ENCODE data around the gene SLCO1B3.
"Not testable (repeated sequence)": the region's sequence is repeated elsewhere in the genome, so short reads cannot be mapped to it uniquely, and the experiment has no call there.

The SLCO1B3 gene, protein sequence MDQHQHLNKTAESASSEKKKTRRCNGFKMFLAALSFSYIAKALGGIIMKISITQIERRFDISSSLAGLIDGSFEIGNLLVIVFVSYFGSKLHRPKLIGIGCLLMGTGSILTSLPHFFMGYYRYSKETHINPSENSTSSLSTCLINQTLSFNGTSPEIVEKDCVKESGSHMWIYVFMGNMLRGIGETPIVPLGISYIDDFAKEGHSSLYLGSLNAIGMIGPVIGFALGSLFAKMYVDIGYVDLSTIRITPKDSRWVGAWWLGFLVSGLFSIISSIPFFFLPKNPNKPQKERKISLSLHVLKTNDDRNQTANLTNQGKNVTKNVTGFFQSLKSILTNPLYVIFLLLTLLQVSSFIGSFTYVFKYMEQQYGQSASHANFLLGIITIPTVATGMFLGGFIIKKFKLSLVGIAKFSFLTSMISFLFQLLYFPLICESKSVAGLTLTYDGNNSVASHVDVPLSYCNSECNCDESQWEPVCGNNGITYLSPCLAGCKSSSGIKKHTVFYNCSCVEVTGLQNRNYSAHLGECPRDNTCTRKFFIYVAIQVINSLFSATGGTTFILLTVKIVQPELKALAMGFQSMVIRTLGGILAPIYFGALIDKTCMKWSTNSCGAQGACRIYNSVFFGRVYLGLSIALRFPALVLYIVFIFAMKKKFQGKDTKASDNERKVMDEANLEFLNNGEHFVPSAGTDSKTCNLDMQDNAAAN

DNA sequence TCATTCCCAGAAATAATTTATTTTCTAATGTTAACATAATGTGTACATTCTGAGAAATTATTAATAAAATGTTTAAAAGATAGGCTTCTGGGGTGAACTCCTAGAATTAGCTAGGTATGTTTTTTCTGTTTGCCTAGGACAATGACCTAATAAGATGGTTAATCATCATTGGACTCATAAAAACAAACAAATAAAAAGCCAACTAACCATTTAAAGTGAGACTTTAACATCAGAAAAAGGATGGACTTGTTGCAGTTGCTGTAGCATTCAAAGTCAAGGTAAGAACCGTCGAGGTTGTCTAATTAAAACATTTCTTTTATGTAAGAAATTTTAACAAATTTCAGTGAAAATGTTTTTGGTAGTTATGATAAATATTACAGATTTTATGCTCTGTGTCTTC lies at the start of gene SLCO1B3:
Gene SLCO1B3 (plus strand): TSS at position 219 of the 400 bp plus-strand sequence. CDS start 5,034 bp downstream, outside the sequence.
- no peaks in the 10 kb centered on the region for H3K4me1 ChIP-seq (ENCODE audit: control insufficient read depth, low read length)
- H3F3A ChIP-seq (ENCODE audit: control insufficient read depth, insufficient read depth) = no peaks in the 10 kb centered on the region
- TF ChIP-seq EZH2phosphoT487 (IDR thresholded peaks at IDR 0.05; ENCODE audit: borderline replicate concordance, low read length) (no peak), CTCF (IDR thresholded peaks at IDR 0.05; ENCODE audit: low read depth, low read length, poor library complexity, severe bottlenecking) (no peak)
- no peaks in the 10 kb centered on the region; the same call in 1 of the 2 replicates for H3K9me3 ChIP-seq (ENCODE audit: control insufficient read depth, insufficient read depth, low read length)
- no peak within 1 kb of the TSS for H3K4me2 ChIP-seq (ENCODE audit: low read length)
- H3K9me2 ChIP-seq (replicated peaks; ENCODE audit: control insufficient read depth, low read length) = no peaks in the 10 kb centered on the region
- no peaks in the 10 kb centered on the region for H3K36me3 ChIP-seq (ENCODE audit: control insufficient read depth, low read length)
- H3K4me3 ChIP-seq (ENCODE audit: low read length) = no peak within 1 kb of the TSS
- H3K27ac ChIP-seq (ENCODE audit: low read depth, low read length) = no peak within 1 kb of the TSS
- H3K27me3 ChIP-seq (ENCODE audit: control insufficient read depth, low read length) = no peaks in the 10 kb centered on the region
- H4K20me1 ChIP-seq (ENCODE audit: control insufficient read depth, insufficient read depth, low read depth, low read length) = no peaks in the 10 kb centered on the region
- H3K79me2 ChIP-seq (ENCODE audit: control insufficient read depth, low read length) = no peaks in the 10 kb centered on the region

GRCh38 chr12:20777420-20777819 lies 33.1 kb upstream of the SLCO1B3 start:
- Histone ChIP-seq H3K27me3 (ENCODE audit: control insufficient read depth, low read length) (no peaks in the 10 kb centered on the region), H3K4me1 (ENCODE audit: control insufficient read depth, low read length) (no peaks in the 10 kb centered on the region)
- TF ChIP-seq CTCF (IDR thresholded peaks at IDR 0.05; ENCODE audit: low read depth, low read length, poor library complexity, severe bottlenecking) (no peak), EZH2phosphoT487 (IDR thresholded peaks at IDR 0.05; ENCODE audit: borderline replicate concordance, low read length) (no peak)

DNA sequence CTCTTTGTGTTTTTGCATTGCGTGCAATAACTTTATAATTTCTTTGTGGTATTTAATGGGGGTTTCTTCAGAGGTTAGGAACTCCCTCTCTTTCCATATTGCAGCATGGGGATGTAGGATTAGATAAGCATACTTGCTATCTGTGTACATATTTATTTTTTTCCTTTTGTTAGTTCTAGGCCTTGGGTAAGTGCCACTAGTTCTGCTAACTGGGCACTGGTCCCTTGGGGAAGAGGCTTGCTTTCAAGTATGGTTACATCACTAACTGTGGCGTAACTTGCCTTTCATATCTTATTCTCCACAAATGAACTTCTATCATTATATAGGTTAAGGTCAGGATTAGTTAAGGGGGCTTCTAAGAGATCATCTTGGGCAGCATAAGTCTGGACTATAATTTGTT lies 31.5 kb upstream of the SLCO1B3 start:
- no peaks in the 10 kb centered on the region for H4K20me1 ChIP-seq (ENCODE audit: control insufficient read depth, insufficient read depth, low read depth, low read length)

More at GRCh38 chr12:20777420-20777819, 33.1 kb upstream of the SLCO1B3 start:
- H3F3A ChIP-seq (ENCODE audit: control insufficient read depth, insufficient read depth) = no peaks in the 10 kb centered on the region
- no peaks in the 10 kb centered on the region for H4K20me1 ChIP-seq (ENCODE audit: control insufficient read depth, insufficient read depth, low read depth, low read length)
- no peaks in the 10 kb centered on the region for H3K9me2 ChIP-seq (replicated peaks; ENCODE audit: control insufficient read depth, low read length)
- H3K27ac ChIP-seq (ENCODE audit: low read depth, low read length) = no peak overlapping the region
- no peaks in the 10 kb centered on the region for H3K9me3 ChIP-seq (ENCODE audit: control insufficient read depth, insufficient read depth, low read length)
- no peaks in the 10 kb centered on the region for H3K36me3 ChIP-seq (ENCODE audit: control insufficient read depth, low read length)
- H3K4me3 ChIP-seq (ENCODE audit: low read length) = no peak overlapping the region
- H3K4me2 ChIP-seq (ENCODE audit: low read length) = no peak overlapping the region
- H3K79me2 ChIP-seq (ENCODE audit: control insufficient read depth, low read length) = no peaks in the 10 kb centered on the region

DNA sequence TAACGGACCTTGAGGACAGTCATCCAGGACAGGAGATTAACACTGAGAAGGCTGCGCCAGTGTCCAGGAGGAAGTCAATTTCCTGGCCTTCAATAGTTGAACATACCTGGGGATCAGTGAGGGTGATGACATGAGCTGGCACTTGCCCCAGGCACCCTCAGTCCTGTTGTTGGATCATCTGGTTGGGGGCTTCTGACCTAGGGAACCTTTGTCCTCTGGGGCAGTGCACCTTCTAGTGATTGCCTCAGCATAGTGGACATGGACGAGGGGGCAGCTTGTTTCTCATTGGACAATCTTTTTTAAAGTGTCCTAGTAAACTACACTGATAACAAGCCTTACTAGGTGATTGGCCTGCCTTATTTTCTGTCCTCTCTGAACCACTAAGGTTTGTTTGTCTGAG lies 30.5 kb upstream of the SLCO1B3 start:
- H3F3A ChIP-seq (ENCODE audit: control insufficient read depth, insufficient read depth); H3K9me2 ChIP-seq (replicated peaks; ENCODE audit: control insufficient read depth, low read length); H3K4me1 ChIP-seq (ENCODE audit: control insufficient read depth, low read length); H3K27me3 ChIP-seq (ENCODE audit: control insufficient read depth, low read length); H3K4me2 ChIP-seq (ENCODE audit: low read length); H3K4me3 ChIP-seq (ENCODE audit: low read length); H4K20me1 ChIP-seq (ENCODE audit: control insufficient read depth, insufficient read depth, low read depth, low read length); H3K36me3 ChIP-seq (ENCODE audit: control insufficient read depth, low read length); H3K79me2 ChIP-seq (ENCODE audit: control insufficient read depth, low read length); H3K27ac ChIP-seq (ENCODE audit: low read depth, low read length); H3K9me3 ChIP-seq (ENCODE audit: control insufficient read depth, insufficient read depth, low read length): not testable (repeated sequence)

More for the DNA sequence above, 31.5 kb upstream of the SLCO1B3 start:
- no peaks in the 10 kb centered on the region for H3K27me3 ChIP-seq (ENCODE audit: control insufficient read depth, low read length)
- no peak overlapping the region for H3K27ac ChIP-seq (ENCODE audit: low read depth, low read length)
- H3F3A ChIP-seq (ENCODE audit: control insufficient read depth, insufficient read depth) = no peaks in the 10 kb centered on the region
- TF ChIP-seq CTCF (IDR thresholded peaks at IDR 0.05; ENCODE audit: low read depth, low read length, poor library complexity, severe bottlenecking) = no peak
- TF ChIP-seq EZH2phosphoT487 (IDR thresholded peaks at IDR 0.05; ENCODE audit: borderline replicate concordance, low read length) = no peak
- no peaks in the 10 kb centered on the region for H3K4me1 ChIP-seq (ENCODE audit: control insufficient read depth, low read length)
- H3K4me2 ChIP-seq (ENCODE audit: low read length) = no peak overlapping the region
- H3K9me2 ChIP-seq (replicated peaks; ENCODE audit: control insufficient read depth, low read length) = no peaks in the 10 kb centered on the region
- H3K4me3 ChIP-seq (ENCODE audit: low read length) = no peak overlapping the region
- H3K79me2 ChIP-seq (ENCODE audit: control insufficient read depth, low read length) = no peaks in the 10 kb centered on the region
- no peaks in the 10 kb centered on the region for H3K9me3 ChIP-seq (ENCODE audit: control insufficient read depth, insufficient read depth, low read length)
- H3K36me3 ChIP-seq (ENCODE audit: control insufficient read depth, low read length) = no peaks in the 10 kb centered on the region

DNA sequence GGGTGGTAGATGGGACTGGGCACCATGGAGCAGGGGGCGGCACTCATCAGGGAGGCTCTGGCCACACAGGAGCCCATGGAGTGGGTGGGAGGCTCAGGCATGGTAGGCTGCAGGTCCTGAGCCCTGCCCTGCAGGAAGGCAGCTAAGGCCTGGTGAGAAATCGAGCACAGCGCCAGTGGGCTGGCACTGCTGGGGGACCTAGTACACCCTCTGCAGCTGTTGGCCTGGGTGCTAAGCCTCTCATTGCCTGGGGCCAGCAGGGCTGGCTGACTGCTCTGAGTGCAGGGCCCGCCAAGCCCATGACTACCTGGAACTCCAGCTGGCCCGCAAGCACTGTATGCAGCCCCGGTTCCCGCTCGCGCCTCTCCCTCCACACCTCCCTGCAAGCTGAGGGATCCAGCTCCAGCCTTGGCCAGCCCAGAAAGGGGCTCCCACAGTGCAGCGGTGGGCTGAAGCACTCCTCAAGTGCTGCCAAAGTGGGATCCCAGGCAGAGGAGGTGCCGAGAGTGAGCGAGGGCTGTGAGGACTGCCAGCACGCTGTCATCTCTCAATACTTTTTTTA lies 26.6 kb upstream of the SLCO1B3 start:
- not testable (repeated sequence) for H3K9me3 ChIP-seq (ENCODE audit: control insufficient read depth, insufficient read depth, low read length); H3K27me3 ChIP-seq (ENCODE audit: control insufficient read depth, low read length); H3K79me2 ChIP-seq (ENCODE audit: control insufficient read depth, low read length); H3K4me1 ChIP-seq (ENCODE audit: control insufficient read depth, low read length); H3K4me3 ChIP-seq (ENCODE audit: low read length); H3K9me2 ChIP-seq (replicated peaks; ENCODE audit: control insufficient read depth, low read length); H3K27ac ChIP-seq (ENCODE audit: low read depth, low read length); H3F3A ChIP-seq (ENCODE audit: control insufficient read depth, insufficient read depth); H3K4me2 ChIP-seq (ENCODE audit: low read length); H4K20me1 ChIP-seq (ENCODE audit: control insufficient read depth, insufficient read depth, low read depth, low read length); H3K36me3 ChIP-seq (ENCODE audit: control insufficient read depth, low read length)
